Measurements from ENCODE around the gene DAB2IP.

- TF ChIP-seq CTCF (IDR thresholded peaks at IDR 0.05) (no peak), ZFX (IDR thresholded peaks at IDR 0.05; ENCODE audit: borderline replicate concordance) (no peak)
Measured at GRCh38 chr9:121763561-121764370, 112.3 kb downstream of the DAB2IP start.
